Mucosa of descending colon (tissue), 3 donors: ENCODE data around the gene C1orf74. TPM values are rescaled to one million over a fixed set of nuclear protein-coding genes. Genes with fewer than 3 reads are reported as not detected.
A peak's percentile ranks its signal among the peaks of the same experiment; 100 is the strongest.
"Not testable (repeated sequence)": the region's sequence is repeated elsewhere in the genome, so short reads cannot be mapped to it uniquely, and the experiment has no call there.

ENCODE experiments used
- ATAC-seq: fragments of 200-7000 bp; cut with Tn5 transposase; one replicate; pipeline ENCODE4 v1.9.1; 2020; ENCODE audit warnings: mild to moderate bottlenecking, moderate library complexity
- DNase-seq, 3 donors: peaks; one replicate each; pipeline ENCODE4 v3.0.0-alpha.2; 2020
- H3K36me3 ChIP-seq: fragments of 200-600 bp; one replicate; pipeline ENCODE4 v1.8.0; 2021; ENCODE audit warnings: low read depth, mild to moderate bottlenecking
- H3K4me1 ChIP-seq: fragments of 200-600 bp; one replicate; pipeline ENCODE4 v1.8.0; 2021; ENCODE audit warnings: low read depth, mild to moderate bottlenecking
- H3K4me3 ChIP-seq: fragments of 200-600 bp; one replicate; pipeline ENCODE4 v1.8.0; 2021; ENCODE audit warnings: mild to moderate bottlenecking
- H3K9me3 ChIP-seq: fragments of 200-600 bp; one replicate; pipeline ENCODE4 v1.8.0; 2021; ENCODE audit warnings: mild to moderate bottlenecking
- intact Hi-C, 2 donors: fragments of 100-400 bp; cut with DNase I in 1 of 2; cut with micrococcal nuclease in 1 of 2; formaldehyde crosslinking; loops; one replicate each; pipeline versions ENCODE4 v1.11.0 to v1.11.1; 2022; cut with DNase I, micrococcal nuclease
- total RNA-seq, 3 donors: library from RNA; stranded (reverse); fragmentation: NEBNext Ultra II Directional in 2 of 3; extraction: Animal tissue kit (Norgen Biotek cat#: 25700) in 2 of 3; gene quantifications; one replicate each; pipeline versions ENCODE4 v1.2.1 to v1.2.4, GENCODE V29; 2021 to 2023
- TF ChIP-seq, protein P1 (sequence below): fragments of 200-600 bp; IDR thresholded peaks from one replicate; pipeline ENCODE4 v1.8.0; 2022; ENCODE audit warnings: antibody characterized with exemption, mild to moderate bottlenecking
- donor health status: DM: no; HTN: no; CAD: no; lungs with moderate emphysema.
- donor health status: DM: no; HTN: no; CAD: no.
- donor health status: DM: no; HTN: yes; CAD: no.

Gene C1orf74
- total RNA-seq, 3 donors from 2014 or later, result 1.9 to 3.4 (median 2.7) TPM

- ATAC-seq (no peak), DNase-seq (no peak)
- H3K9me3 ChIP-seq, result no peaks in the 10 kb centered on the region
- intact Hi-C loops, result no loop called here
- H3K4me1 ChIP-seq, result no peaks in the 10 kb centered on the region
- TF ChIP-seq, protein P1, sequence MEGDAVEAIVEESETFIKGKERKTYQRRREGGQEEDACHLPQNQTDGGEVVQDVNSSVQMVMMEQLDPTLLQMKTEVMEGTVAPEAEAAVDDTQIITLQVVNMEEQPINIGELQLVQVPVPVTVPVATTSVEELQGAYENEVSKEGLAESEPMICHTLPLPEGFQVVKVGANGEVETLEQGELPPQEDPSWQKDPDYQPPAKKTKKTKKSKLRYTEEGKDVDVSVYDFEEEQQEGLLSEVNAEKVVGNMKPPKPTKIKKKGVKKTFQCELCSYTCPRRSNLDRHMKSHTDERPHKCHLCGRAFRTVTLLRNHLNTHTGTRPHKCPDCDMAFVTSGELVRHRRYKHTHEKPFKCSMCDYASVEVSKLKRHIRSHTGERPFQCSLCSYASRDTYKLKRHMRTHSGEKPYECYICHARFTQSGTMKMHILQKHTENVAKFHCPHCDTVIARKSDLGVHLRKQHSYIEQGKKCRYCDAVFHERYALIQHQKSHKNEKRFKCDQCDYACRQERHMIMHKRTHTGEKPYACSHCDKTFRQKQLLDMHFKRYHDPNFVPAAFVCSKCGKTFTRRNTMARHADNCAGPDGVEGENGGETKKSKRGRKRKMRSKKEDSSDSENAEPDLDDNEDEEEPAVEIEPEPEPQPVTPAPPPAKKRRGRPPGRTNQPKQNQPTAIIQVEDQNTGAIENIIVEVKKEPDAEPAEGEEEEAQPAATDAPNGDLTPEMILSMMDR, result no peak
- no peak overlapping the region for H3K4me3 ChIP-seq
- no peaks in the 10 kb centered on the region for H3K36me3 ChIP-seq
Measured at GRCh38 chr1:209803568-209803967, 19.2 kb upstream of the C1orf74 start.

- TF ChIP-seq, protein P1, result no peak
- intact Hi-C loops, result no loop called here
- Histone ChIP-seq H3K36me3 (no peaks in the 10 kb centered on the region), H3K9me3 (no peaks in the 10 kb centered on the region), H3K4me3 (no peak overlapping the region), H3K4me1 (no peaks in the 10 kb centered on the region)
- DNase-seq, result no peak
- no peak for ATAC-seq
Measured at GRCh38 chr1:209802780-209803152, 18.4 kb upstream of the C1orf74 start.

GRCh38 chr1:209802117-209802779 is 17.9 kb upstream of the C1orf74 start:
- DNase-seq (peak in 1 of 3 donors; percentile 23), ATAC-seq (peak; percentile 4)

DNA sequence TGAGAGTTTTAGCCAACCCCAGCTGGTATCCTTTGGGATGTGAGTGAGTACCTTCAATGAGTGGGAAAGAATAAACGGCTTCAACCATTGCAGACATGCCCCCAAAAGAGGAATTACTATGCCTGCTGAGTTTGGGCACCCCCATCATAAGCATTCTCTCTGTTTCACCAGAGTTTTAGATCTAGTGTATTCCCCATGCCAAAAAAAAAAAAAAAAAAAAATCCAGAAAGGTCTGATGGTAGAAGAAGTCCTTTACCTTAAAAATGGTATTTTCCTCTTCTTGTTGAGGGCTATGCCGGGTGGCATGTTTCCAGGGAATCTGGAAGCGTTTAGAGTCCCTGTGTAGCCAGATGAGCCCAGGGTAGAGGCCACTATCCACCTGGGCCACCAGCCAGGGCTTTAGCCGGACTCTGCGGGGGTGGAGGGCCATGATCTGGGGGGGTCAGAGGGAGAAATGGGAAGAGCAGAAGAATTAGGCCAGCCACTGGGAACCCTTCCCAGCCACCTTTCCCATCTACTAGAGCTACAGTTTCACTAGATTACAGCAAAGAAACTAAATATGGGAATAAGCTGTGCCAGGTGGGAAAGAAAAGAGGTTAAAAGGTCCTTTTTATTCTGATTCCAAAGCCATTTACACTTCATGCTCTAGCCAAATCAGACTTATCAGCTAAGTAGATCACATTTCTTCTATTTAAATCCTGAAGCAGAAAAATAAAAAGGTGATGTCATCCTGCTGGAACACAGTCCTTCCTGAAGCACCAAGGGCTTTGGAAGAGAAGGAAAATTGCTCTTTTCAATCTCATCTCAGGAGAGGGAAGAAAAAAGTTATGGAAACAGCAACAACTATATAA is 16.9 kb upstream of the C1orf74 start:
- DNase-seq (no peak), ATAC-seq (no peak)
- Histone ChIP-seq H3K9me3 (no peaks in the 10 kb centered on the region), H3K4me3 (no peak overlapping the region), H3K4me1 (no peaks in the 10 kb centered on the region), H3K36me3 (no peaks in the 10 kb centered on the region)
- TF ChIP-seq, protein P1, result no peak
- intact Hi-C loops, result no loop called here

More at GRCh38 chr1:209802117-209802779, 17.9 kb upstream of the C1orf74 start:
- Histone ChIP-seq H3K4me3 (no peak overlapping the region), H3K36me3 (no peaks in the 10 kb centered on the region), H3K4me1 (no peaks in the 10 kb centered on the region), H3K9me3 (no peaks in the 10 kb centered on the region)
- TF ChIP-seq, protein P1, result no peak
- intact Hi-C loops, result no loop called here

DNA sequence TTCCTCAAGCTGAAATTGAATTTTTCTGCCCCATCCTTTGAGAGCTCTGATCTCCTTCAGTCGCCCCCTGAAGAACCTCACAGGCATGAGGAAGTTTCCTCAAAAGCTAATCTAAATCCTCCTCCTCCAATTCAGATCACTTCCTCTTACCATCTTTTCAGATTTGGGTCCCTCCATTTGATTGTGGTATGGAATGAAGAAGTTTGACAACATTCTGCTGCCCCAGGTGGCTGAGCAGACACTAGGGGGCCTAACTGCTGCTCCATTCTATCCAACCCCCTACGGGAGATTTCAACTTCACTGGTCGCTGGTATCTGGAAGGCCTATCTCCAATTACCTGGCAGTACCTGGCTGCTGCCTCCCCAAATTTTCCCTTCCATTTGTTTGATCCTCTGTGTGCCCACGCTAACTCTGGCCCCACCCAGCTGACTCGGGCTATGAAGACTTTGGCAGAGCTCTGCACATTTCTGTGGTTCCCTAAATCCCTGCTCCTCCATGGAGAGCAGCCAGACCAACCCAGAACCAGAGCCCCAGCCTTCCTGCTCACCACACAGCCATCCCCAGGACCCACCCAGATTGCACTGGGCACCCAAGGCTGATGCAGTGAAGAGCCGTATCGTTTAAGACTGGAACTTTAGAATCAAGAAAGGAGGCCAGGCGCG is 13.8 kb upstream of the C1orf74 start:
- intact Hi-C loops, result no loop called here
- DNase-seq (no peak), ATAC-seq (no peak)
- Histone ChIP-seq H3K4me3 (no peak overlapping the region), H3K9me3 (no peaks in the 10 kb centered on the region), H3K36me3 (no peaks in the 10 kb centered on the region), H3K4me1 (no peaks in the 10 kb centered on the region)
- TF ChIP-seq, protein P1, result no peak

DNA sequence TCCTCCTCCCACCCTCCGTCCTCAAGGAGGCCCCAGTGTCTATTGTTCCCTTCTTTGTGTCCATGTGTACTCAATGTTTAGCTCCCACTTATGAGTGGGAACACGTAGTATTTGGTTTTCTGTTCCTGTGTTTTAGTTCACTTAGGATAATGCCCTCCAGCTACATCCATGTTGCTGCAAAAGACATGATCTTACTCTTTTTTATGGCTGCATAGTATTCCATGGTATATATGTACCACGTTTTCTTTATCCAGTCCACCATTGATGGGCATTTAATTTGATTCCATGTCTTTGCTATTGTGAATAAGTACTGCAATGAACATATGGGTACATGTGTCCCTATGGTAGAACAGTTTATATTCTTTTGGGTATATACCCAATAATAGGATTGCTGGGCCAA is 9.4 kb upstream of the C1orf74 start:
- DNase-seq, ATAC-seq, H3K9me3 ChIP-seq, intact Hi-C loops, H3K36me3 ChIP-seq, H3K4me3 ChIP-seq: not testable (repeated sequence)
- peaks cover 23% of the 10 kb centered on the region for H3K4me1 ChIP-seq
